MCF 10A (cell line): ENCODE measurements around the gene ARHGAP28. TPM values are rescaled to one million over a fixed set of nuclear protein-coding genes. Genes with fewer than 3 reads are reported as not detected.
"Not testable (repeated sequence)": the region's sequence is repeated elsewhere in the genome, so short reads cannot be mapped to it uniquely, and the experiment has no call there.

Source experiments
- BruUV-seq: library from RNA; stranded (reverse); fragments of 400-500 nt; replicated peaks from 2 replicates; lab custom pipeline; 2021; lab: Mats Ljungman, UMichigan
- CTCF ChIA-PET: fragments of 300-600 bp; sonication (Branson Sonifier 250); formaldehyde crosslinking; extraction: SDS; loops from one replicate; lab custom pipeline; 2021; ENCODE audit warnings: antibody characterized with exemption, inconsistent platforms; lab: Yijun Ruan, JAX
- POLR2A ChIA-PET: fragments of 300-600, 350-650 bp; sonication (Branson Sonifier 250); formaldehyde crosslinking; extraction: SDS; loops from one replicate; lab custom pipeline; 2020; ENCODE audit warnings: antibody characterized with exemption, inconsistent platforms; lab: Yijun Ruan, JAX
- DNase-seq: peaks from one replicate; pipeline ENCODE4 v3.0.0-alpha.2; 2018; ENCODE audit not compliant: unreplicated experiment
- H3K27ac Mint-ChIP-seq: one replicate; pipeline ENCODE4 v1.8.0; 2022; ENCODE audit warnings: mild to moderate bottlenecking, low read depth, mixed read lengths; ENCODE audit not compliant: unreplicated experiment
- H3K27me3 Mint-ChIP-seq: one replicate; pipeline ENCODE4 v1.8.0; 2022; ENCODE audit warnings: mixed read lengths; ENCODE audit not compliant: insufficient read depth, unreplicated experiment
- H3K36me3 Mint-ChIP-seq: one replicate; pipeline ENCODE4 v1.8.0; 2022; ENCODE audit warnings: mild to moderate bottlenecking, moderate library complexity, mixed read lengths; ENCODE audit not compliant: insufficient read depth, unreplicated experiment
- H3K4me1 Mint-ChIP-seq: one replicate; pipeline ENCODE4 v1.8.0; 2022; ENCODE audit warnings: mixed read lengths; ENCODE audit not compliant: insufficient read depth, unreplicated experiment
- H3K4me3 Mint-ChIP-seq: one replicate; pipeline ENCODE4 v1.8.0; 2022; ENCODE audit warnings: mild to moderate bottlenecking, moderate library complexity, mixed read lengths; ENCODE audit not compliant: unreplicated experiment
- H3K9me3 Mint-ChIP-seq: one replicate; pipeline ENCODE4 v1.8.0; 2022; ENCODE audit warnings: mixed read lengths; ENCODE audit not compliant: unreplicated experiment
- CTCF ChIP-seq: fragments of 200-600 bp; IDR thresholded peaks from one replicate; pipeline ENCODE4 v1.8.0; 2022; ENCODE audit warnings: antibody characterized with exemption, mild to moderate bottlenecking; ENCODE audit not compliant: unreplicated experiment
- intact Hi-C: fragments of 100-400 bp; cut with micrococcal nuclease; formaldehyde crosslinking; loops from 2 replicates; pipeline ENCODE4 v1.14.1; 2022
- total RNA-seq: library from RNA; stranded (reverse); gene quantifications from 2 replicates; pipeline ENCODE4 v1.2.3, GENCODE V29; 2022

The ARHGAP28 gene
- total RNA-seq, 1 experiment from 2014 or later, result 3.0 TPM

DNA sequence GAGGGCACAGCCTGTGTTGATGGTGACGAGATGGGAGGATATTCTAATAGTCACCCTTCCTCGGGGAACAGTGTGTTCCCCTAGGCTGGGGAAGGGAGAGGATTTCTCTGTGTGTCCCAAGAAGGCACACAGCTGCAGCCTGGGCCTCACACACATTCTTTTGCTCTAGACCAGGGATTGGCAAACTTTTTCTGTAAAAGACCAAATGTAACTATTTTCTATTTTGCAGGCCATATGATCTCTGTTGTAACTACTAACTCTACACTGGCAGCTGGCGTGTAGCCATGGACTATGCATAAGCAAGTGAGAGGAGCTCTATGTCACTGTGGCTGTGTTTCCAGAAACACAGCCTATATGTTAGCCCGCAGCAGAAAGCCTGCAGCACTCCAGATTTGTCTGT, 65.8 kb downstream of the ARHGAP28 start:
- ChIA-PET CTCF (interaction anchor here (1.0 to 1.5 kb wide), 2 partner anchors 9 to 13 kb away, joined by 3 to 4 read pairs; no protein-coding TSS in a partner anchor), POLR2A (no interaction called here)
- Mint-ChIP-seq H3K9me3 (no peaks in the 10 kb centered on the region), H3K27ac (no peak overlapping the region), H3K4me3 (no peak overlapping the region), H3K36me3 (no peaks in the 10 kb centered on the region), H3K4me1 (no peaks in the 10 kb centered on the region), H3K27me3 (no peaks in the 10 kb centered on the region)
- TF ChIP-seq CTCF, result no peak
- no TSS peak for BruUV-seq
- intact Hi-C loops, result no loop called here
- DNase-seq, result peak; percentile 24

- H3K9me3 Mint-ChIP-seq, result no peaks in the 10 kb centered on the region
- DNase-seq, result no peak
- no TSS peak for BruUV-seq
- intact Hi-C loops, result no loop called here
- H3K4me1 Mint-ChIP-seq, result no peaks in the 10 kb centered on the region
- H3K36me3 Mint-ChIP-seq, result no peaks in the 10 kb centered on the region
- no peaks in the 10 kb centered on the region for H3K27me3 Mint-ChIP-seq
- ChIA-PET CTCF (interaction anchor here (1.5 kb wide), 1 partner anchor 11 kb away, joined by 4 read pairs; no protein-coding TSS in a partner anchor), POLR2A (no interaction called here)
- TF ChIP-seq CTCF, result no peak
- H3K27ac Mint-ChIP-seq, result no peak overlapping the region
- no peak overlapping the region for H3K4me3 Mint-ChIP-seq
Measured at GRCh38 chr18:6796511-6796910, 67.0 kb downstream of the ARHGAP28 start.

- no peak for TF ChIP-seq CTCF
- no peaks in the 10 kb centered on the region for H3K4me1 Mint-ChIP-seq
- POLR2A ChIA-PET, result no interaction called here
- CTCF ChIA-PET, result no interaction called here
- H3K9me3 Mint-ChIP-seq, result no peaks in the 10 kb centered on the region
- no peak overlapping the region for H3K4me3 Mint-ChIP-seq
- DNase-seq, result no peak
- BruUV-seq, result no TSS peak
- H3K27ac Mint-ChIP-seq, result no peak overlapping the region
- intact Hi-C loops, result no loop called here
- H3K27me3 Mint-ChIP-seq, result no peaks in the 10 kb centered on the region
- no peaks in the 10 kb centered on the region for H3K36me3 Mint-ChIP-seq
Measured at GRCh38 chr18:6797171-6797570, 67.7 kb downstream of the ARHGAP28 start.

- BruUV-seq, result no TSS peak
- H3K27me3 Mint-ChIP-seq, result no peaks in the 10 kb centered on the region
- DNase-seq, result no peak
- H3K9me3 Mint-ChIP-seq, result no peaks in the 10 kb centered on the region
- H3K4me1 Mint-ChIP-seq, result no peaks in the 10 kb centered on the region
- ChIA-PET POLR2A (no interaction called here), CTCF (interaction anchor here (0.6 kb wide), 1 partner anchor 20 kb away, joined by 3 read pairs; no protein-coding TSS in a partner anchor)
- no peaks in the 10 kb centered on the region for H3K36me3 Mint-ChIP-seq
- TF ChIP-seq CTCF, result no peak
- no peak overlapping the region for H3K27ac Mint-ChIP-seq
- intact Hi-C loops, result no loop called here
- no peak overlapping the region for H3K4me3 Mint-ChIP-seq
Measured at GRCh38 chr18:6798896-6799295, 69.4 kb downstream of the ARHGAP28 start.

DNA sequence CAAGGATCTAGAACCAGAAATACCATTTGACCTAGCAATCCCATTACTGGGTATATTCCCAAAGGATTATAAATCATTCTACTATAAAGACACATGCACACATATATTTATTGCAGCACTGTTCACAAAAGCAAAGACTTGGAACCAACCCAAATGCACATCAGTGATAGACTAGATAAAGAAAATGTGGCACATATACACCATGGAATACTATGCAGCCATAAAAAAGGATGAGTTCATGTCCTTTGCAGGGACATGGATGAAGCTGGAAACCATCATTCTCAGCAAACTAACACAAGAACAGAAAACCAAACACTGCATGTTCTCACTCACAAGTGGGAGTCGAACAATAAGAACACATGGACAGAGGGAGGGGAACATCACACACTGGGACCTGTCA, 70.8 kb downstream of the ARHGAP28 start:
- intact Hi-C loops, POLR2A ChIA-PET, CTCF ChIA-PET, H3K9me3 Mint-ChIP-seq, H3K27me3 Mint-ChIP-seq, H3K36me3 Mint-ChIP-seq, H3K27ac Mint-ChIP-seq, DNase-seq, H3K4me1 Mint-ChIP-seq, H3K4me3 Mint-ChIP-seq, BruUV-seq: not testable (repeated sequence)
